ENCODE data around the gene NME2.
"Not testable (repeated sequence)": the region's sequence is repeated elsewhere in the genome, so short reads cannot be mapped to it uniquely, and the experiment has no call there.

NME2 gene

DNA sequence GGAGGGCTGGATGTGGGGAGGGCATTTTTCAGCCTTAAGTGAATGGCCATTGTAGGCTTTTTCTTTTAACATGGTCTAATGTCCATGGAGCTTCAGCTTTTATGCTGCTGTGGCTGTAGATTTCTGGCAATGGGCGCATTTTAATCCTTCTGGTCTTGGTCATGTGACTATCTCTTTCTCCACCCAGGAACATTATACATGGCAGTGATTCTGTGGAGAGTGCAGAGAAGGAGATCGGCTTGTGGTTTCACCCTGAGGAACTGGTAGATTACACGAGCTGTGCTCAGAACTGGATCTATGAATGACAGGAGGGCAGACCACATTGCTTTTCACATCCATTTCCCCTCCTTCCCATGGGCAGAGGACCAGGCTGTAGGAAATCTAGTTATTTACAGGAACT is 4.7 kb upstream of the NME2 start:
- no peak for DNase-seq (ENCODE audit: low read depth in 1 of 2, low spot score in 1 of 2)
- in situ Hi-C loops (cut with HindIII; ENCODE audit: low pct_unique_long_range_greater_than_20kb, low sequenced_read_pairs) = no loop called here
- TF ChIP-seq JUND (IDR thresholded peaks at IDR 0.05; ENCODE audit: low read depth) = no peak

- no peak for DNase-seq (ENCODE audit: low read depth in 1 of 2, low spot score in 1 of 2)
- in situ Hi-C loops (cut with HindIII; ENCODE audit: low pct_unique_long_range_greater_than_20kb, low sequenced_read_pairs) = no loop called here
- no peak for TF ChIP-seq JUND (IDR thresholded peaks at IDR 0.05; ENCODE audit: low read depth)
Observed at GRCh38 chr17:51164911-51165679, 1.1 kb upstream of the NME2 start.

DNA sequence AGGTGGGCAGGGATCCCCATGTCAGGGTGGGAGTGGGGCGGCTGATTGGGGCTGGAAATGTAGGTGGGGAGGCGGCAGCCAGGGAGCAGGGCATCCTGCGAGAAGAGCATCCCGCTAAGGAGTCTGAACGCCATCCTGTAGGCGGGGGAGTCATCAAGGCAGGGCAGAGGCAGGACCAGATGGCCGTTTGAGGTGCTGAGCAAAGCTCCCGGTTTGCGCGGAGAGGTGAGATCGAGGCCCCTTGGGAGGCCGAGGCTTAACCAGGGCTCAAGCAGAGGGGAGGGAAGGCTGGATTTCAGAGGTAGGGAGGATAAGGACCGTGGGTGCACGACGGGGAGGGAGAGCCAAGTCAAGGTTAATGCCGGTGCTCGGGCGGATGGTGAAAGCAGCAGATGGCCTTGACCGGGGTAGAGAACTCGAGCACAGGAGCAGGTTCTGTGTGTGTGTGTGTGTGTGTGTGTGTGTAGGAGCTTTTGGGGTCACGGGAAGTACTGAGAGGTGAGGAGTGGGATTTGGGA is 472 bp upstream of the NME2 start:
- DNase-seq (ENCODE audit: low read depth in 1 of 2, low spot score in 1 of 2) = peak in 1 of 2 experiments; percentile 20
- in situ Hi-C loops (cut with HindIII; ENCODE audit: low pct_unique_long_range_greater_than_20kb, low sequenced_read_pairs) = no loop called here
- TF ChIP-seq JUND (IDR thresholded peaks at IDR 0.05; ENCODE audit: low read depth) = no peak

- TF ChIP-seq JUND (IDR thresholded peaks at IDR 0.05; ENCODE audit: low read depth) = no peak
- DNase-seq (ENCODE audit: low read depth in 1 of 2, low spot score in 1 of 2) = peak; percentile 59 to 82
- in situ Hi-C loops (cut with HindIII; ENCODE audit: low pct_unique_long_range_greater_than_20kb, low sequenced_read_pairs) = no loop called here
Observed at GRCh38 chr17:51166987-51167931, 1.0 kb downstream of the NME2 start.

GRCh38 chr17:51169340-51169739 is 3.1 kb downstream of the NME2 start:
- no peak for DNase-seq (ENCODE audit: low read depth in 1 of 2, low spot score in 1 of 2)
- no peak for TF ChIP-seq JUND (IDR thresholded peaks at IDR 0.05; ENCODE audit: low read depth)
- in situ Hi-C loops (cut with HindIII; ENCODE audit: low pct_unique_long_range_greater_than_20kb, low sequenced_read_pairs) = no loop called here

DNA sequence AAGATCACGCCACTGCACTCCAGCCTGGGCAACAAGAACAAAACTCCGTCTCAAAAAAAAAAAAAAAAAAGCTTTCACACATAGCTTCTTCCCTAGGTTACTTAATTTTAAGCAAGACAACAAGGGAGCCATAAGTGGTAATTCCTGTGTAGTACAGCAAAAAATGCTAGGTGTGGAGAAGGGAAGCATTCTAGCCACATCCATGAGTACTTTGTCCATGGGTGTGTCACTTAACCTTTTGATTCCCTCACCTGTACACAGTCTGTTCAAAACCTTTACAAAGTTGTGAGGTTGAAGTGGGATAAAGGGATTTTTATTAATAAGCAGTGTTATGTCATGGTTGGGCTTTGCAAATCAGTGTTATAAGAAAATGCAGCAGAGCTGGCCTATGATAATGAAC is 4.5 kb downstream of the NME2 start:
- DNase-seq (ENCODE audit: low read depth in 1 of 2, low spot score in 1 of 2) = no peak
- in situ Hi-C loops (cut with HindIII; ENCODE audit: low pct_unique_long_range_greater_than_20kb, low sequenced_read_pairs) = no loop called here
- no peak for TF ChIP-seq JUND (IDR thresholded peaks at IDR 0.05; ENCODE audit: low read depth)

DNA sequence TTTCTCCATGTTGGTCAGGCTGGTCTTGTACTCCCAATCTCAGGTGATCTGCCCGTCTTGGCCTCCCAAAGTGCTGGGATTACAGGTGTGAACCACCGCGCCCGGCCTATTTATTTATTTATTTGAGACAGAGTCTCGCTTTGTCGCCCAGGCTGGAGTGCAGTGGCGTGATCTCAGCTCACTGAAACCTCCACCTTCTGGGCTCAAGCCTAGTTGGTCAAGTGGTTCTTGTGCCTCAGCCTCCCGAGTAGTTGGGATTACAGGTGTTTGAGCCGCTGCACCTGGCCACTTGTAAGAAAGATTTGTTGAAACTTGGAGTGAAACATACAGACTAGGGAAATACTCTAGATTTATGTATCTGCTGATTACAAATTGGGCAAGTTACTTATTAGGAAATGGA is 5.8 kb downstream of the NME2 start:
- in situ Hi-C loops (cut with HindIII; ENCODE audit: low pct_unique_long_range_greater_than_20kb, low sequenced_read_pairs) = not testable (repeated sequence)

GRCh38 chr17:51180486-51180885 is 14.3 kb downstream of the NME2 start:
- DNase-seq (ENCODE audit: low read depth in 1 of 2, low spot score in 1 of 2) = no peak
- TF ChIP-seq JUND (IDR thresholded peaks at IDR 0.05; ENCODE audit: low read depth) = no peak
- in situ Hi-C loops (cut with HindIII; ENCODE audit: low pct_unique_long_range_greater_than_20kb, low sequenced_read_pairs) = no loop called here

More for the DNA sequence above, 5.8 kb downstream of the NME2 start:
- DNase-seq (ENCODE audit: low read depth in 1 of 2, low spot score in 1 of 2) = not testable (repeated sequence)

DNA sequence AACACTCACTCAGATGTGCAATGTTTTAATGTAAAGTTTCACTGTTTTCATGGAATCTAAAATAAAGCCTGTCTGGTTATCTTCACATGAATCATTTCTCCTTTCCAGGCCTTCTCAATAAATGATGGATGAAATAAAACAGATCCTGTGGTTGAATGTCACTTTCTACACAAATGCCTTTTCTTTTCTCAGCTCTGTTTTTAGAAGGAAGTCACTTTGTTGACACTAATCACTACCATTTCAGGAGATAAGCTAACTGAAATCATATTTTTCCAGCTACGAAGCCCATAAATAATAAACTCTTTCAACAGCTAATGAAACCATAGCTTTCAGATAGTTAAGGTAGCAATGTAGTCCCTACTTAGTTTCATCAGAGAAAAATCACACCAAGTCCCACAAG is 17.9 kb downstream of the NME2 start:
- in situ Hi-C loops (cut with HindIII; ENCODE audit: low pct_unique_long_range_greater_than_20kb, low sequenced_read_pairs) = no loop called here
- no peak for TF ChIP-seq JUND (IDR thresholded peaks at IDR 0.05; ENCODE audit: low read depth)
- no peak for DNase-seq (ENCODE audit: low read depth in 1 of 2, low spot score in 1 of 2)

- no peak for TF ChIP-seq JUND (IDR thresholded peaks at IDR 0.05; ENCODE audit: low read depth)
- in situ Hi-C loops (cut with HindIII; ENCODE audit: low pct_unique_long_range_greater_than_20kb, low sequenced_read_pairs) = no loop called here
Observed at GRCh38 chr17:51185763-51186332, 19.6 kb downstream of the NME2 start.

DNA sequence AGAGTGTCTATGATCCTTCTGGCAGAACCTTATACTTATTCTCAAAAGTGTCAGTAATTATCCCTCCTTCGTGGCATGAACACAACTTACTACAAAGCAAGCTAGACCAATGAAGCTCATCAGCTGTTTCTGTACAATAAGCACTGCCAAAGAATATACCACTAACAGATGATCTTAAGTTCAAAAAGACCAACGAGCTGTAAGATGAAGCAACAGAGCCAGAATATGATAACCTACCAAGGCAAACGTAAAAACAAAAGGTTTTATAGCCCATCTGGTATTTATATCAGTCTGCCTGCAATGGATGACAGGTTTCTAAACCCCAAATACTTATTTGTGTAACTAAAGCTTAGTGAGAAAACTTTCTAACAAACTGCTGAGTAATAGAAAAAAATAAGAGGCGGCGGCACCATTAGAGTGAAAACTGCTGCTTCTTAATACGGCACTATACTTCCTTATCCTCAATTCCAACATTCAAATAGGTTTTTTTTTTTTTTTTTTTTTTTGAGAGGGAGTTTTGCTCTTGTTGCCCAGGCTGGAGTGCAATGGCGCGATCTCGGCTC is 22.1 kb downstream of the NME2 start:
- no peak for TF ChIP-seq JUND (IDR thresholded peaks at IDR 0.05; ENCODE audit: low read depth)
- in situ Hi-C loops (cut with HindIII; ENCODE audit: low pct_unique_long_range_greater_than_20kb, low sequenced_read_pairs) = no loop called here
- DNase-seq (ENCODE audit: low read depth in 1 of 2, low spot score in 1 of 2) = no peak

More at GRCh38 chr17:51185763-51186332, 19.6 kb downstream of the NME2 start:
- no peak for DNase-seq (ENCODE audit: low read depth in 1 of 2, low spot score in 1 of 2)

GRCh38 chr17:51189162-51189561 is 23.0 kb downstream of the NME2 start:
- in situ Hi-C loops (cut with HindIII; ENCODE audit: low pct_unique_long_range_greater_than_20kb, low sequenced_read_pairs) = no loop called here
- DNase-seq (ENCODE audit: low read depth in 1 of 2, low spot score in 1 of 2) = no peak
- no peak for TF ChIP-seq JUND (IDR thresholded peaks at IDR 0.05; ENCODE audit: low read depth)

All from T47D (cell line).